ENCODE measurements around the gene ARRDC3.
"Not testable (repeated sequence)": the region's sequence is repeated elsewhere in the genome, so short reads cannot be mapped to it uniquely, and the experiment has no call there.

ARRDC3 gene

DNA sequence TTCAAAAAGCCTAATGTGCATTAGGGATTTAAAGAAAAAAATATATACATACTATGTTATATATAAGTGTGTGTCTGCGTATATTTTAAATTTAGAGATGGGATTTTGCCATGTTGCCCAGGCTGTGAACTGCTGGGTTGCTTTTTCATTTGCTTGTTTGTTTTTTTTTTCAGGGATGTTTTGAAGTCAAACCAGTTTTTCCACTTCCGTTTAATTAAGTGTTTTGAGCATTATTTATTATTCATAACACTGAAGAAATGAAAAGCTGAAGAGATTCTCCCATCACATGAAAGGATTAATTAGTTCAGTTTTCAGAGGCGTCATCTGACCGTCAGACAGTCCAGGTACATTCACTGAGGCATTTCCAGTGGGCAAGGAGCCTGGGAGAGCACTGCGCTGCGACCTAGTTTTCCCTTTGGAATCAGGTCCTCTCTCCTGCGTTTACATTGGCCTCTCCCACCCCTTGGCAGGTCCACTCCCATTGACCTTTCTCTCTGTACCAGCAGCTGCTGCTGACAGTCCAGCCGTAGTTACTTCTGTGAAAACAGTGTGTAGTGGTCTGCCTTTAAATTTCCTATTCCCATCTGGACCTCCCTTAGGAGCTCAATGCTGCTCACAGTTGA lies 26.0 kb downstream of the ARRDC3 start:
- no peak for DNase-seq

DNA sequence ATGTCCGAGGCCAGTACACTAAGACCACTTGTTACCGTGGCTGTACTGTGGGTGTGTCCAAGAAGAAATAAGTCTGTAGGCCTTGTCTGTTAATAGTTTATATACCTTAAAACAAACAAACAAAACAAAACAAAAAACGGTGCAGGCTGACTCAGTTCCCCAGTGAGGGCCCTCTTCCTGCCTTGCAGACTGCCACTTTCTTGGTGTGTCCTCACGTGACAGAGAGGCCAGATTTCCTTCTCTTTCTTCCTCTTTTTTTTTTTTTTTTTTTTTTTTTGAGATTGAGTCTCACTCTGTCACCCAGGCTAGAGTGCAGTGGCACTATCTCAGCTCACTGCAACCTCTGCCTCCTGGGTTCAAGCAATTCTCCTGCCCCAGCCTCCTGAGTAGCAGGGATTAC lies 28.2 kb downstream of the ARRDC3 start:
- DNase-seq = not testable (repeated sequence)

DNA sequence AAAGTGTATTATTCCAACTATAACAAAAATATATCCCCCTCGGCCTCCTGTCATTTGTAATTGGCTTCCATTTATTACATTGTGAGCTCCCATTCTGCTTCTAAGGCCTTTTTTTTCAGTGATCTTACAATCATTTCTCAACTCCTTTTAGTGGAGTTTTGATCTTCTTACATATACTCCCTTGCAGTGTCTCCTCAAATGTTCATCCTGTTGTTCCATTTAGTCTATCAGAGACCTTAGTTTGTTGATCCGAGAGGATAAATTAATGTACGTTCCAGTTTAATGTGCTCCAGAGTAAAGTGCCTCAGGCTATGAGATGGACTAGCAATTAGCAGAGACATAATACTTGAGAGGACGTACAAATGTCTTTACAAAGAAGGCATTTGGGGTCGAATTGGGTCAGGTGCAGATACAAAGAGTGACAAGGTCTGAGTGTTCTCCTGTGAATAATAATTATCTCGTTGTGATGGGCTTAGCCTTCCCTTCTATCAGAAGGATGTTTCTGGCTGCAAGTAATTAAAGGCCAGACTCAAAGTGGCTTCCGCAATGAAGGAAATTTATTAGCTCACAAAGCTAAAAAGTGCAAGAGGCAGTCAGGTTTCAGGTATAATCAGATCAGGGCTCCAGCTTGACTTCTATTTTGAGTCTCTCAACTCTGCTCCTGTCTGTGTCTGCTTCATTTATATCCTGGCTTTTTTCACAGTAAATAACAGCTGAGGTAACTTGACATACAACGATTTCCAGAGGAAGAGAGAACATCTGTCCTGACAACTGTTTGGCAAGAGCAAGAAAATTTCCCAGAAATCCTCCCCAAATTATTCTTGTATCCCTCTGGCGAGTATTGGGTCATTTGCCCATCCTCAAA lies 30.1 kb downstream of the ARRDC3 start:
- DNase-seq = no peak

DNA sequence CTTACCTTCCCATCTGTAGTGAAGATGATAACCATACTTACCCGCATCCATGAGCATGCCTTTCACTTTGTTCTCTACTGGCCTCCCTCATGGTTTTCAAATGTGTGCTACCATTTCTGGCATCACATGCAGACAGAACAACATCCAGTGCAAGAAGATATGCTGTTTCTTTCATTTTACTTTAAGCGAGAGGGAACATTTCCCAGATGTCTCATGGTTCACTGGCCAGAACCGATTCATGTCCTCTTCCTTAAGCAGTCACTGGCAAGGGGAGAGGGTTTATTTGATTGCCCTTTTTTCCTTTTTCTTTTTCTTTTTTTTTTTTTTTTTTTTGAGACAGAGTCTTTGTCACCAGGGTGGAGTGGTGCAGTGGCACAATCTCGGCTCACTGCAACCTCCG lies 37.7 kb downstream of the ARRDC3 start:
- DNase-seq = no peak

DNA sequence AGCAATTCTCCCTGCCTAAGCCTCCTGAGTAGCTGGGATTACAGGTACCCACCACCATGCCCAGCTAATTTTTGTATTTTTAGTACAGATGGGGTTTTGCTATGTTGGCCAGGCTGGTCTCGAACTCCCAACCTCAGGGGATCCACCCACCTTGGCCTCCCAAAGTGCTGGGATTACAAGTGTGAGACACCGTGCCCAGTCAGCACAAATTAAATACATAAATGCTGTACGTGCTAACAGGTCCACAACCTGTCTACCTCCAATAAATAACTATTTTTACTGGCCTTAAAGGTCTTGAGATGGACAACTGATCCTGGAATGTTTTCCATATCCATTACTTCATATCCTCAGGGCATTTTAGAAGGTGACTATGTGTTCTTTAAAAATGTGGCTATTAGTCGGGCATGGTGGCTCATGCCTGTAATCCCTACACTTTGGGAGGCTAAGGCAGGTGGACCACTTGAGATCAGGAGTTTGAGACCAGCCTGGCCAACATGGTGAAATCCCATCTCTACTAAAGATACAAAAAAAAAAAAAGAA lies 38.4 kb downstream of the ARRDC3 start:
- DNase-seq = not testable (repeated sequence)

DNA sequence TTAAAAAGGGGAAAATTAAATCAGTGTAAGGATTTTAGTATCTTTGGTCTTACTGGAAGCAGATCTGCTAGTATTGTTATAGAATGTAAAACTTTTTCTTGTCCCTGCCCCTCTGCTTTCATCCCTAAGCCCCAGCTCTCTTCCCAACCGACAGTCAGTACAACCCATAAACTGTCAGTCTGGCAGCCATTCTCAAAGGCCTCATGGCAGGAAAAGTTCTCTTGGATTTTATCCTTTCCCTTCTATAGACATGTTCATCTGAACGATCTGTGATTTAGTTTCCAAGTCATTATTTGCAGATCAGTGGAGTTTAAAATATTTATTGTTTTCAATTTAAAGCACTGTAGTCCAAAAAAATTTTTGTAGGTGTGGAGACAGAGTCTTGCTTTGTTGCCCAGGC lies 39.2 kb downstream of the ARRDC3 start:
- DNase-seq = no peak

DNA sequence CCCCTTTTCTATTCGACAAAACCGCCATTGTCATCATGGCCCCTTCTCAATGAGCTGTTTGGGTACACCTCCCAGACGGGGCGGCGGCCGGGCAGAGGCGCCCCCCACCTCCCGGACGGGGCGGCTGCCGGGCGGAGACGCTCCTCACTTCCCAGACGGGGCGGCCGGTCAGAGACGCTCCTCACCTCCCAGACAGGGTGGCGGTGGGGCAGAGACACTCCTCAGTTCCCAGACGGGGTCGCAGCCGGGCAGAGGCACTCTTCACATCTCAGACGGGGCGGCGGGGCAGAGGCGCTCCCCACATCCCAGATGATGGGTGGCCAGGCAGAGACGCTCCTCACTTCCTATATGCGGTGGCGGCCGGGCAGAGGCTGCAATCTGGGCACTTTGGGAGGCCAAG lies 40.2 kb downstream of the ARRDC3 start:
- DNase-seq = not testable (repeated sequence)

DNA sequence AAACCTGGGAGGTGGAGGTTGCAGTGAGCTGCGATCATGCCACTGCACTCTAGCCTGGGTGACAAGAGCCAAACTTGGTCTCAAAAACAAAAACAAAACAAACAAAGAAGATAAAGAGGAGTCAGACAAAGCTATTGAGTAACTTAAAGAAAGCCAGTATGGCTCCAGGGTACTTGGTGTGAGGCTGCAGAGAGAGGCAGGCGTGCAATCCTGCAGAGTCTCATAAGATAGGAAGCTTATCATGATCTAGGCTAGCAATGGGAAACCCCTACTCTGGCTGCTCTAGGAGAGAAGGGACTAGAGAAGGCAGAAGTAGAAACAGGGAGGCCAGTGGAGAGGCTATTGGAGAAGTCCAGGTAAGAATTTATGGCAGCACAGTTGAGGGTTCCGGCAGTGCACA lies 42.0 kb downstream of the ARRDC3 start:
- no peak for DNase-seq

DNA sequence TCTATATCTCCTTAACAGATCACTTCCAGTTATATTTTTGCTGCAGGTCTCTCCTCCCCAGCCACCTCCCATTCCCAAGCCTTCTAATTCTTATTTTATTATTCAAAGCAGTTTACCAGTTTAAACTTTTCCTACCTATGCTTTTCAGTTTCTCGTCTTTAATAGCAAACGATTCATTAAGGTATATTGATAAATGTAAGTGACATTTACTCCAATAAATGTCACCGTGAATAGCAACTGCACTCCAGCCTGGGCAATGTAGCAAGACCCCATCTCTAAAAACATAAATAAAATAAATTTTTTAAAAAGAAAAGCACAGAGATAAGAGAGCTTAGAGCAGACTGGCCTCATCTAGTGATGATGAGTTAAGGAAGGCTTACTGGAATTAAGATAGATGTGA lies 42.6 kb downstream of the ARRDC3 start:
- DNase-seq = no peak

DNA sequence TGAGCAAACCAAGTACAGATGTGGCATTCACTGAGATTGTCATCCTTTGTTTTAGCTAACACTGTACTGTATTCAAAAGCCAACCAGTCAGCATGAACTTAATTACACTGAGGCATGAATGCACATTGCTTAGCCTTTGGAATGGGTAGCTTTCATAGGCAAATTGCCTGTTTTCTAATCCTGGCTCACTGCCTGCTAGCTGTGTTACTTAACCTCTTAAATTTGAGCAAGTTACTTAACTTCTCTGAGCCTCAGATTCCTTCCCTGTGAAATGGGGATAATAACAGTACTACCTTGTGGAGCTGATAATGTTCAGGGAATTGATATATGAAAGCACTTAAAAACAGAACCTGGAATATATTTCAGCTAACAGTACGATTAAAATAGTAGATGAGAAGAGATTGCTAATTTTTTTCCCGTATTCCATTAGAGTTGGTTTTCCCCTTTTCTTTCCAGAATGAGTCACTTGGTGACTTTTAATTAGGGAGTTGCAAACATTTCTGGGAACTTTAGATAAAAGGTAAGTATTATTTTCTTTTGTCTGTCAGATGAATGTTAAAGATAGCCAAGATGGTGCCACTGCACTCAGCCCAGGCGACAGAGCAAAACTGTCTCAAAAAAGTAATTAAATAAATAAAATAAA lies 43.9 kb downstream of the ARRDC3 start:
- DNase-seq = peak; percentile 5 to 65

DNA sequence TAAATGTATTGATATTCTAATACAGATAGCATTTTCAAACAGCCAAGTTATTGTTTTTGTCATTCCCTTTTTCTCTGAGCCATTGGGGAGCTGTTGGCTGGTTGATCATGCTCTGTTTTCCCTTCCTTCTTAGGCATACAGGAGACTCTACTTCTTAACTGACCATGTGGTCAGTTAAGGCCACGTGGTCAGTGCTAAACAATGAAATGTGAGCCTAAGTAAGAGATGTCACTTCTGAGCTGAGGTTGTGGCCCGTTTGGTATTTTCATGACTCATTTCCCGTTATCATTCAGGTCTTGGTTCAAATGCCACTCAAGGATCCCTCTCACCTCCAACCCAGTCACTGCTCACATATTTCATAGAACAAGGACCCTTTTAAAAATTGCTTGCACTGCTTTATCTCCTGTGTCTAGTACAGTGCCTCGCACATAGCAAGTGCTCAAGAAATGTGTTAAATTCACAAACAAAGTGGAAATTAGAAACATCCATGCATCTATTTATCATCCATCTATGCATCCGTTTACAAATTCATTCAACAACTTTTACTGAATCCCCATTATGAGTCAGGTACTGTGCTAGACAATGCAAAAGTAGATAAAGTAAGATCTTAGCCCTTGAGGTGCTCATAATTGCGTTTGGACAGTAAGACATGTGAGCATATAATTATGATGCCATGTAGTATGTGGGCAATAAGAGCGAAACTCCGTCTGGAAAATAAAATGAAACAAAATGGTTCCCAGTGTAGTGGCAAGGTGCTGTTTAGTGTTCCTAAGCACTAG lies 50.7 kb downstream of the ARRDC3 start:
- DNase-seq = no peak

DNA sequence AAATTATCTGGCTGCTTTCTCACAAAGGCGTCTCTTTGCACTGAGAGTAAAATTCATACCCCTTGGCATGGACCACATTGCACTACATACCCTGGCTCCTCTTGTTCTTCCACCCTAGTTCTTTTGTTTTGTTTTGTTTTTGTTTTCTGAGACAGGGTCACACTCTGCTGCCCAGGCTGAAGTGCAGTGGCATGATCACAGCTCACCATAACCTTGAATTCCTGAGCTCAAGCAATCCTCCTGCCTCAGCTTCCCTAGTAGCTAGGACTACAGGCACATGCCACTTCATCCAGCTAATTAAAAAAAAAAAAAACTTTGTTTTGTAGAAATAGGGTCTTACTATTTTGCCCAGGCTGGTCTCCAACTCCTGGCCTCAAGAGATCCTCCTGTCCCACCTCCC lies 51.4 kb downstream of the ARRDC3 start:
- no peak for DNase-seq

DNA sequence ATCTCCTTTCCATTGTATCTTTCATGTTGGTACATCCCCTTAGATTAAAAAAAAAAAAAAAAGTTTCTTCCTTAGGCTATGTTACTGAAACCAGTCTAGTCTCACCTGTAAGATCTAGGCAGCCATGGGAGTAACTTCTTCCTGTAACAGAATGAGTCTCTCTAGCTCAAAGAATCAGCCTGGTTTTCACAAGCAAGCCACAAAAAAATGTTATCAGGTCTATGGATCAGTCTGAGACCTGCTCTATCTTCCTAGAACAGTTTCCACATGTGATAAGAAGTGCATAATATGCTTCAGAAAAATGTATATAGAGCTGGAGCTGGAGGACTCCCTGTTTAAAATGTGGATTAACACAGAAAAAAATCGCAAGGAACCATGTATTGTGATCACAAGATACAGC lies 53.8 kb downstream of the ARRDC3 start:
- no peak for DNase-seq

DNA sequence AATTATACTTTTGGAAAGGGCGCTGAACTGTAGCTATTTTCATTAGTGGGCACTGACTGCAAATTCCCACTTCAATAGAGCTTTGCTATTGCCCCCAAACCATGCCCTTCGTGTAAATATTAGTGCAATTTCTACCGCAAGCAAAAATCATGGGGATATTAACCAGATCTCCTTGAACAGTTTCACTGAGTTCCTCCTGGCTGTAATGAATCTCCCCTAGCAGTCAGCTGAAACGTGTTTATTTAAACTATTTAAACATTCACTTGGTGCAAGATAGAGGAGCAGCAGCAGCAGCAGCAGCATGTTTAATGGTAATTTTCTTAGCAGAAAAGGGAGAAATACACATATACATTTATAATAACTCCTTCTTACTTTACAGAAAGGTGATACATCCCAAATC lies 54.4 kb downstream of the ARRDC3 start:
- no peak for DNase-seq

DNA sequence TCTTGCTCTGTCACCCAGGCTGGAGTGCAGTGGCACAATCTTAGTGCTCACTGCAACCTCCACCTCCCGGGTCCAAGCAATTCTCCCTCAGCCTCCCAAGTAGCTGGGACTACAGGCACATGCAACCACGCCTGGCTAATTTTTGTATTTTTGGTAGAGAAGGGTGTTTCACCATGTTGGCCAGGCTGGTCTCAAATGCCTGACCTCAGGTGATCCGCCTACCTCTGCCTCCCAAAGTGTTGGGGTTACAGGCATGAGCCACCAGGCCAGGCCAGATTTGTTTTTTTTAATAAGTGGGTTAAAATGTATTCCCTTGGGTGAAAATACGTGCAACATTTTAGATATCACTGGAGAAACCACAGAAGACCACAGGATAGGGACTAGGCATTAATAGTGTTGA lies 60.1 kb downstream of the ARRDC3 start:
- DNase-seq = not testable (repeated sequence)

DNA sequence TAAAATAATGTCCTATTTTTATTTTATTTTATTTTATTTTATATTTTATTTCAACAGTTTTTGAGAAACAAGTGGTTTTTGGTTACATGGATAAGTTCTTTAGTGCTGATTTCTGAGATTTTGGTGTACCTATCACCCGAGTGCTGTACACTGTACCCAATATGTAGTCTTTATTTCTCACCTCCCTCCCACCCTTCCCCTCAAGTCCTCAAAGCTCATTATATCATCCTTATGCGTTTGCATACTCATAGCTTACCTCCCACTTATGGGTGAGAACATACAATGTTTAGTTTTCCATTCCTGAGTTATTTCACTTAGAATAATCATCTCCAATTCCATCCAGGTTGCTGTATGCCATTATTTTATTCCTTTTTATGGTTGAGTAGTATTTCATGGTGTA lies 63.5 kb downstream of the ARRDC3 start:
- no peak for DNase-seq

DNA sequence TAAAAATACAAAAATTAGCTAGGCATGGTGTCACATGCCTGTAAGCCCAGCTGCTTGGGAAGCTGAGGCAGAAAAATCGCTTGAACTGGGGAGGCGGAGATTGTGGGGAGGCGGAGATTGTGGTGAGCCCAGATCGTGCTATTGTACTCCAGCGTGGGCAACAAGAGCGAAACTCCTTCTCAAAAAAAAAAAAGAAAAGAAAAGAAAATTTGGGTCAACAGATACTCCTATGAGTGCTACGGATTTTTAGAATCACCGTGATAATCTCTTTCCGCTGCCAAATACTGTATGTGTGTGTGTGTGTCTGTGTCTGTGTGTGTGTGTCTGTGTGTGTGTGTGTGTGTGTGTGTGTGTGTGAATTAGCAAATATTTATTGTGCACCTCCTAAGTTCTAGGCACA lies 64.4 kb downstream of the ARRDC3 start:
- DNase-seq = no peak

Data from hippocampal formation (tissue), 2 donors.